GM21360 (cell line): ENCODE data around the gene ITGA1.
A peak's percentile ranks its signal among the peaks of the same experiment; 100 is the strongest.
"Not testable (repeated sequence)": the region's sequence is repeated elsewhere in the genome, so short reads cannot be mapped to it uniquely, and the experiment has no call there.

Experiments
- ATAC-seq: cut with Tn5 transposase; IDR thresholded peaks from one replicate; pipeline ENCODE4 v1.9.1; 2021; ENCODE audit warnings: mild to moderate bottlenecking, moderate library complexity; ENCODE audit not compliant: unreplicated experiment

The ITGA1 gene

GRCh38 chr5:52787600-52788504 lies at the start of gene ITGA1, which contains the start of gene PELO:
Gene ITGA1 (plus strand): TSS chr5:52787916. CDS start chr5:52788354, 438 bp downstream.
Gene PELO (plus strand): TSS chr5:52787916. CDS start chr5:52800395, 12,479 bp downstream.
- peak; percentile 72 for ATAC-seq

- peak; percentile 67 for ATAC-seq
Measured at GRCh38 chr5:52738095-52738506, 49.6 kb upstream of the ITGA1 start.

GRCh38 chr5:52740007-52740406 lies 47.7 kb upstream of the ITGA1 start:
- ATAC-seq: no peak

GRCh38 chr5:52743012-52743411 lies 44.7 kb upstream of the ITGA1 start:
- ATAC-seq: no peak

DNA sequence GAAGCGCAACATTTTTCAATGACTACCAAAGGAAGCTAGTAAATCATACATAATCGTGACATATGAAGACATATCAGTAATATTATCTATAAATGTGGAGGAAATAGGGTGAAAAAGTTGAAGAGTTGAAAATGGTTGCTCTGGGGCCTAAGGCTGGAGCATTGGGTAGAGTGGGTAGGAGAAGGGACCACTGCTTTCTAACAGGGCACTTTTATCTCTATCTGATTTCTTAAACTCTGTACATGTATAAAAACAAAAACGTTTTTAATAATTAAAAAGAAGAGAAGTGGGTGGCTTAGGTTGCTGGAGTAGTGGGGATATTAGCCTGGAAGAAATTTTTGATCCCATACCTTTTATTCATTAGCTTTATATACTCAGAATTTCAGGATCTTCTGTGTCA lies 44.2 kb upstream of the ITGA1 start:
- ATAC-seq: peak; percentile 18

DNA sequence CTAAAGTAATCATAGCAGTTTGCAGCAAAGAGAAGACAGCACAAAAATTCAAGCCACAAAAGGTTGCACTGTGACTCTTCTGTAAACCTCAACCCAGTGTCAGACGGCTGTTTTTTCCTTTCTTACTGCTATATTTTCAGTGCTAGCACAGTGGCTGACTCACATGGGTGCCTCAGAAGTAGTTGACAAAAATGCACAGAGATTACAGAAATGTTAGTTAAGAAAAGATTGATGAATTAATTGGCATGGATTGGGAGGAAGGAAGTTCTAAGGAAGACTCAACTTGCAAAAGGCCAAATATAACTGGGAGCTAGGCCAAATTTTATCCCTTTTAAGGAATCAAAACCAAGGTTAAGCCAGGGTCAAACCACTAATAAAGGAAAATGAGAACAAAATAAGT lies 43.7 kb upstream of the ITGA1 start:
- peak; percentile 75 for ATAC-seq

DNA sequence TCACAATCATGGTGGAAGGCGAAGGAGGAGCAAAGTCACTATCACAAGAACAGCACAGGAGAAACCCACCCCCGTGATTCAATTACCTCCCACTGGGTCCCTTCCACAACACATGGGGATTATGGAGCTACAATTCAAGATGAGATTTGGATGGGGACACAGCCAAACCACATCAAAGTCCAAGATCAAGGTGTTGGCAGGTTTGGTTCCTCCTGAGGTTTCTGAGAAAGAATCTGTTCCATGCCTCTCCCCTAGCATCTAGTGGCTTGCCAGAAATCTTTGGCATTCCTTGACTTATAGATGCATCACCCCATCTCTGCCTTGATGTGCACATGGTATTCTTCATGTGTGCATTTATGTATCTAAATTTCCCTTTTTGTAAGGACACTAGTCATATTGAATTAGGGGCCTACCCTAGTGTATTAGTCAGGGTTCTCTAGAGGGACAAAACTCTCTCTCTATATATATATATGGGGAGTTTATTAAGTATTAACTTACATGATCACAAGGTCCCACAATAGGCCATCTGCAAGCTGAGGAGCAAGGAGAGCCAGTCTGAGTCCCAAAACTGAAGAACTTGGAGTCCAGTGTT lies 42.8 kb upstream of the ITGA1 start:
- not testable (repeated sequence) for ATAC-seq

- no peak for ATAC-seq
Measured at GRCh38 chr5:52746539-52746938, 41.2 kb upstream of the ITGA1 start.

DNA sequence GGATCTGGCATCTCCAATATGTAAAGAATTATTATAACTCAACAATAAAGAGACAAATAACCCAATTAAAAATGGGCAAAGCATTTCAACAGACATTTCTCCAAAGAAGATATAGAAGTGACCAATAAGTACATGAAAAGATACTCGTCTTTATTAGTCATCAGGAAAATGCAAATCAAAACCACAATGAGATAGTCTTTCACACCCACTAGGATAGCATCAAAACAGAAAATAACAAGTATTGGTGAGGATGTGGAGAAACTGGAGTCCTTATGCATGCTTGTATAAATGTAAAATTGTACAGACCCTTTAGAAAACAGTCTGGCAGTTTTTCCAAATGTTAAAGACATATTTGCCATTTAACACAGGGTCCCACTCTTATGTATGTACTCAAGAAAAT lies 39.1 kb upstream of the ITGA1 start:
- ATAC-seq: no peak

- ATAC-seq: no peak
Measured at GRCh38 chr5:52749666-52750065, 38.0 kb upstream of the ITGA1 start.

DNA sequence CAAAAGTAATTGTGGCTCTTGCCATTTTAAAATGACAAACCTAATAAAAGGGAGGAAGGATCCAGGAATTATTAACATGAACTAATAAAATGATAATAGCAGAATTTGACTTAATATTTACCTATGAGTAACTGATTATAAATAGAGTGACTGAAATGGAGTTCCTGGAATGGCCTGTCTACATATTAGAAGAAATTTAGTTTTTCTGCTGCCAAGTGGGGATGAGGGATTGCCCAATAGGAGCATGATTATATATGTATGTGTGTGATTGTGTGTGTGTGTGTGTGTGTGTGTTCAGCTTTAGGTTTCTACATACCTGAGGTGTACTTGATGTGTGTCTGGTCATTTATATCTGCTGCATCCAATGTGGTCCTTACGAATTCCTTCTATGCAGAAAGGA lies 36.6 kb upstream of the ITGA1 start:
- no peak for ATAC-seq

- no peak for ATAC-seq
Measured at GRCh38 chr5:52754051-52754450, 33.7 kb upstream of the ITGA1 start.

DNA sequence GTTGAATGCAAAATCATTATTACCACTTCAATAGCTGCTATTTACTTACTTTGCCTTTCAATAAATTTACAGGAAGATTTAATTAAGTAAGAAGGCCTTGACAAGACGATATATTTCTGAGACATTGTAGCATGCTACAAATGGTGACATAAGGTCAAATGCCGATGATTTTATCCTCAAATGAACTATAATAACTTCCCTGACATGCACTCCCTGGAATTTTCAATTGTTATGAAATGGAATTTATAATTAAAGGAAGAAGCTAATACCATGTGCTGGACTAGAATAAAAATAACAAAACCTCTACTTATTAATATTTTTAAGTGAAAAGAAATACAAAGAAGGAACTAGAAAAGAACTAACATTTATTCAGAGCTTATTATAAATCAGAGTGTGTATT lies 30.2 kb upstream of the ITGA1 start:
- no peak for ATAC-seq

- ATAC-seq: no peak
Measured at GRCh38 chr5:52758014-52758413, 29.7 kb upstream of the ITGA1 start.

DNA sequence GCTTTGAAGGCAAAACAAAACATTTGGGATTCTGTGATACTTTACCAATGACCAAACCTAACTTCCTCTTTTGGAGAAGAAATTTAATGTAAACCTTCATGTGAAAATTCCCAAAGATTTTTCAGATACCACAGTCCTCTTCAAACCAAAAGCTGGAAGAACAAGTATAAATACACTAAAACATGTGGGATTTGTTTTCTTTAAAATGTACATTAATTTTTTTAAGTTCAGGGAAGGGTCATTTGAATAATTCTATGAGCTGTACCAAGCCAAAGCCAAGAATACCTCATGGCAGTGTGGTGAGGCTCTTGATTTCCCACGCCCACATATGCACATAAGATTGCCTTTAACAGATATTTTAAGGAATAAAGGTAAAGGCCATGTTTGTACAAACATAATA lies 28.4 kb upstream of the ITGA1 start:
- no peak for ATAC-seq

- ATAC-seq: no peak
Measured at GRCh38 chr5:52760695-52761366, 26.9 kb upstream of the ITGA1 start.

DNA sequence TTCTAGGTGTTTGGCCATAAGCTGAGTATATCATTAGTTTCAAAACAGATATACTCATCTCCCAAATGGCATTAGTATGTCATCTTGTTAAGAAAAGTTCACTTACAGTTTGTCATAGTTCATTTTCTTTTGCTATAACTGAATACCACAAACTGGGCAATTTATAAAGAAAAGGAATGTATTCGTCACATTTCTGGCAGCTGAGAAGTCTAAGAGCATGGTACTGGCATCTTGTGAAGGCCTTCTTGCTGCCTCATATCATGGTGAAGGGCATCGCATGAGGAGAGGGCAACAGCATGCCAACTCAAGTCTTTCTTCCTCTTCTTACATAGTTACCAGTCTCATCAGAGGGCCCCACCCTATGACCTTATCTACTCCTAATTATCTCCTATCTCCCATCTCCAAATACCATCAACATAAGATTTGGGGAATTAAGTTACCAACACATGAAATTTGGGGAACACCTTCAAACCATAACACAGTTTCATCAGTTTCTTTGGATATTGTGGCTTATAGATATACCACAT lies 20.4 kb upstream of the ITGA1 start:
- ATAC-seq: no peak

DNA sequence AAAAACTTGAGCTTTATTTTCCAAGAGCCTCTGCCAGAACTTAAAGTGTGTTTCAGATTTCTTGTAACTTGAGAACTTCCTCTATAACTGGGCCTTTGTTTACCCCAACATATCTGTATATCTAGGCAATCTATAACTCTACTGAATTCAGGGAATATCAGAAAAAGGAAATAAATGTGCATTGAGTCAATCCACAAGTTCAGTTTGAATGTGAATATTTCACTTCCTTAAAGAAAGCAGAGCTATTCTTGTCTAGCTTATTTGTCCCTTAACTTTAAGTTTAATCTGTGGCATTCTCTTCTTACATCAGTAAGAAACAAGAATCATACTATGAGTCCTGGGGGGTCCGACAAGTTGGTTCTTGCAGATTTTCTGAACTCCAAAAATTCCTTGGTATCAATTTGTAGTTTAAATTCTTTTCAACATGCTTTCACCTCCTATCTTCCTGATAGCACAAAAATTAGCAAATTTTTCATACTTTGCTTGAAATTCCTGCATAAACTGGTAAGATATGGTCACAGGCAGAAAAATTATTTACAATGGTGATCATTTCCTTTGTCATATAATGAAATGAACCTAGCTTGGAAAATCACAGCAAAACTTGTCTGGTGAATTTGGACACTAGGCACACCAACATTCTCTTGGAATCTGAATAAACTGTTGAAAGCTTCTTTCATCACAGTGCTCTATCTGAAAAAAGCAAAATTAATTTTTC lies 19.8 kb upstream of the ITGA1 start:
- ATAC-seq: peak; percentile 46

DNA sequence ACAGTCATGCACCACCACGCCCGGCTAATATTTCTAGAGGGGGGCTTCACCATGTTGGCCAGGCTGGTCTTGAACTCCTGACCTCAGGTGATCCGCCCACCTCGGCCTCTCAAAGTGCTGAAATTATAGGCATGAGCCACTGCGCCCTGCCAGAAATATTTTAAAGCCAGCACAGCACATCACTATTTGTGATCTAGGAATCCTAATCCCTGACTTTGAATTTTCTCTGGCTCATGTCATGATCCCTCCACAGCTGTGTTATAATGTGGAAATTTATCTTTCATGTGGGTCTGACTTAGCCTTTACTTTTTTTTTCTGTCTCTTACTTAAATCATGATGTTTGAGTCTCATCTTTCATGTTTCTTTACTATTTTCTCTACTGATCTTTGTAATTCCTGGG lies 18.7 kb upstream of the ITGA1 start:
- no peak for ATAC-seq

DNA sequence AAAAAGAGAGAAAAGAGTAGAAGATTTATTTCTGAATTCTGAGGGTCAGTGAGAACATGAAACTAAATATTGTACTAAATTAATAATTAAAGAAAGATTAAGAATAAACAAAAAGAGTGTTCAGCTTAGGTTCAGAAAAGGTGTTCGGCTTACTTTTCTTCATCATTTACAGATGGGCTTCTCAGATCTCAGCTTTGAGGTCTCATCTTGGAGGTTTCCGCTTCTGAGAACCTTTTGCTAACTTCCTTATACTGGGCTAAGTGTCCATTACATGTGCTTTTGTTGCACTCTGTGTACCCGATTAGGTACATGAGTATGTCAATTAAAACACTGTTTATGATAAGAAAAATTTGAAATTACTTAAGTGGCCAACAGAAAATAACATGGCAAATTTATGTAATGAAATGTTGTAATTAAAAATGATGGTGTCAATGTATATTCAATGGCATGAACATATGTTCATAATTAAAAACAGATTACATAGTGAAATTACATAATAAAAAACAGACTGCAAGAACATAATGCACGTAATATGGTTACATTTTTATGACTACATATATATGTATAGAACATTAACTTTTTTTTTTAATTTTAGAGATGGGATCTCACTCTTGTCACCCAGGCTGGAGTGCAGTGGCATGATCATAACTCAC lies 17.3 kb upstream of the ITGA1 start:
- no peak for ATAC-seq
